HS-5 (cell line): Measurements from ENCODE around the gene SMOC2.
"Not testable (repeated sequence)": the region's sequence is repeated elsewhere in the genome, so short reads cannot be mapped to it uniquely, and the experiment has no call there.

Experiments used
- DNase-seq: peaks from one replicate; pipeline ENCODE4 v3.0.0-alpha.2; 2012; ENCODE audit warnings: low read depth

Gene SMOC2

DNA sequence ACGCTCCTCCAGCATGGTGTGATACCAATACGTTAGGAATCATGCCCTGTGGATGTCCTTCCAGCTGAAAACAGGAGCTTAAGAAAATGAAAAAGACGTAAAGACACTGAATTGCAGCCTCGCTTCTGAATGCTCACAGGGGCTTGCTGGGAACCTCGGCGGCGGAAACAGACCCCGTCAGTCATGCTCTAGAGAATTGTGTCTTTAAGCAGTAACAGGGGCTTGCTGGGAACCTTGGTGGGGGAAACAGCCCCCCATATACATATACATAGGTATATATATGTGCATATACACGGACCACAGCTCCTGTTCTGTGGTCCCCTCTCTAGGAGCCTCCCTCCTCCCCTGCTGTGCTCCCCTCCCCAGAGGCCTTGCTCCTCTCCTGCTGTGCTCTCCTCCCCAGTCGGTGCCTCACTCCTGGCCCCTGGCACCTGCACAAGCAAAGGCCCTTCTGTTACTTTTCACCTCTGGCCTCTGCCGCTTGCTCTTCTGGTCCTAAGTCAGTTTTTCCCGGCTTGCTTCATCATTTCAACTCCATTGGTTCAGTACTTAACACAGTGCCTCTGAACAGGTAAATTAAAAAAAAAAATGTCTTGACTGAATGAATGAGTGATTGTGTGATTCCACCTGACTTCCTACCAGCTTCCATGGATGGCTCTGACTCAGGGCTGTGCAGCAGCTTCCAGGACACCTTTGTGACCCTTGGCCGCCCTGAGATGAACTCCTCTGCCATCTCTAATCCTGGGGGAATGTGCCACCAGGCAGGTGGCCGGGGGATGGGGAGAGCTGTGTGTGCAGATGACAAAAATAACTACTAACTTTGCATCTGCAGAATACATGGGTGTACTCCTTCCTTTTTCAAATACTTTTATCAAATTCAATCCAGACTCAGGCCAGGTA, 246.1 kb downstream of the SMOC2 start:
- DNase-seq, result no peak

DNA sequence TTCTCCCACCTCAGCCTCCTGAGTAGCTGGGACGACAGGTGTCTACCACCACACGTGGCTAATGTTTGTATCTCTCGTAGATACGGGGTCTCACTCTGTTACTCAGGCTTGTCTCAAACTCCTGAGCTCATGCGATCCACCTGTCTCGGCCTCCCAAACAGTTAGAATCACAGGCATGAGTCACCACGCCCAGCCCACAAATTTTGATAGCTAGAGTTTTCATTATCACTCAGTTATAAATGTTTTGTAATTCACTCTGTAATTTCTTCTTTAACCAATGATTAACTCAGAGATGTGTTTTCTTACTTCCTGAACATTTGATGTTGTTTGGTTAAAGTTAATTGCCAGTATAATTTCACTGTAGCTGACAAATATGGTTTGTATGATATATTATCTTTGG, 249.3 kb downstream of the SMOC2 start:
- no peak for DNase-seq

- DNase-seq, result no peak
Measured at GRCh38 chr6:168691774-168692173, 250.8 kb downstream of the SMOC2 start.

GRCh38 chr6:168692193-168692914, 251.4 kb downstream of the SMOC2 start:
- DNase-seq, result no peak

- not testable (repeated sequence) for DNase-seq
Measured at GRCh38 chr6:168692915-168693257, 251.9 kb downstream of the SMOC2 start.

- not testable (repeated sequence) for DNase-seq
Measured at GRCh38 chr6:168694797-168695196, 253.8 kb downstream of the SMOC2 start.

DNA sequence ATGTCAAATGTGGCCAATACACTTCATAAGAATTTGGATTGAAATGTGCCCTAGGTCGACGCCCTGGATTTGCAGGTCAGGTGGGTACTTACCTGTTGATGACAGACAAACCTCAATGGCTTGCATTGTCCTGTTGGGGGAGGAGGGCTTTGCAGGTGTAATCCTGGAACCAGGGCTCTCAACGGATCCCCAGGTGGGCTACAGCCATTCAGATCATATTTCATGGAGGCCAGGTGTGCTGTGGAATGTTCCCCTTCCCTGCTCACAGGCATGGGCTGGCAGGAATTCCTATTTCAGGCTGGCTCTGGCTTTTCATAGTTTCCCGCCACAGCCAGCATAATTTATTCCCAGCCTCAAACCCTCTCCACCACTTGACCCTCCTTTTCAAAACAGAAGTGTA, 254.7 kb downstream of the SMOC2 start:
- DNase-seq, result no peak

- DNase-seq, result no peak
Measured at GRCh38 chr6:168698923-168699322, 257.9 kb downstream of the SMOC2 start.

- DNase-seq, result no peak
Measured at GRCh38 chr6:168699631-168700295, 258.8 kb downstream of the SMOC2 start.

DNA sequence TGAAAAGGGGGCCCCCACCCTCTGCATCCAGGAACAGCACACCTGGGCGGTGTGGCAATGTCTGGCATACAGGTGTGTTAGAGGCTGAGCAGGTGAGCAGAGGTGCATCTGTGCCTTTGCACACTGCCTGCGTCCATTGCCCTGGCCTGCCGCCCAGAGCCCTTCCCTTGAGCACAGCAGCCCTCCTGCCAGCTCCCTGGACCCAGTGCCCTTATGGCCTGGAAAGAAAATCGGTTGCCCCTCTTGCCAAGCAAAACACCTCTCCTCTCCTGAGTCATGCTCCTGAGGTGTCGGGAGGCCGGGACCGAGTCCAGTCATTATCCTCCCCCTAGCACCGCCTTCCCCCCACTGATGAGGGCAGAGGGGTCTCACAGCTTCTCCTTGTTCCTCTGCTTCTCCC, 259.9 kb downstream of the SMOC2 start:
- no peak for DNase-seq

- DNase-seq, result no peak
Measured at GRCh38 chr6:168703990-168704389, 263.0 kb downstream of the SMOC2 start.

GRCh38 chr6:168704678-168705077, 263.7 kb downstream of the SMOC2 start:
- no peak for DNase-seq

DNA sequence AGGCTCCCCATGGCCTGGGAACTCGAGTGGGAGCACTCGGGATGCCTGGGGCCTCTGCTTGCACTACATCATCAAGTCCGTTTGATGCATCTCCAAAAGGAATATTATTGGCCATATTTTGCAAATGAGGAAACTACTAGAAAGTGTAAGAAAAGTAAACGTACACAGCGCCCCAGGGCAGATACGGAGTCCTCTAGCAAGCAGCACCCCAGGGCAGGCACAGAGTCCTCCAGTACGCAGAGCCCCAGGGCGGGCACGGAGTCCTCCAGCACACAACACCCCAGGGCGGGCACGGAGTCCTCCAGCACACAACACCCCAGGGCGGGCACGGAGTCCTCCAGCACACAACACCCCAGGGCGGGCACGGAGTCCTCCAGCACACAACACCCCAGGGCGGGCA, 264.3 kb downstream of the SMOC2 start:
- not testable (repeated sequence) for DNase-seq

- DNase-seq, result no peak
Measured at GRCh38 chr6:168706471-168707177, 265.6 kb downstream of the SMOC2 start.

DNA sequence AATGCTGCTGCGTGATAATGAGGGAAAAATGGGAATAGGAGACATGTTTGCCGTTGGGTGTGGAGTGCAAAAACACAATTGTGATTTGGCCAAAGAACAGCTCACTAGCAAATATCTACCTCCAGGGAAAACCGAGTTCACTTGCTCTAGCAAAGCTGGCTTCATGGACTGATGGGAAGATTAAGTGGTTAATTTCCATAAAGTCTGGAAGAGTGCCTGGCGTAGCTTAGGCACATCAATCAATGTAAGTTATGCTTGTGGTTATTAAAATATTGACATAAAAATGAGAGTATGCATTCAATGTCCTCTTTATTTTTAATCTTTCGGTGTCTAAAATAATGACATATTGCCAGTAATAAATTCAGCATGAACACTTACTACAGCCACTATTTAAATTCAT, 267.5 kb downstream of the SMOC2 start:
- no peak for DNase-seq

DNA sequence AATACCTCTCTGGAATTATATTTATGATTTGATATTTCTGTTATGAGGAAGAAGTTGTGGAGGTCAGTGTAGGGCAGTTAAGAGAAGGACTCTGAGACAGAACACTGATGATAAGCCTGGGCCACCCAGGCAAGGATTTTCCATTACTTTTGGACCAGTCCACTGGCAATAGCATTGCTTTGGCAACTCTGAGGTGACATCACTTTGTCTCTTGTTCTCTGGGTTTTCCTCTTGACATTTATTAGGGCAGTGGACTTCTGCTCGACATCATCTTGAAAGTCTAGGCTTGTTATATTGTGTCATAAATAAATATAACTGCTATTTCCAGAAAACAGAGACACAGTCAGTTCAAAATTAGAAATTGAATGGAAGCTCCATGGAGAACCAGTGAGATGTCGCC, 268.0 kb downstream of the SMOC2 start:
- no peak for DNase-seq

DNA sequence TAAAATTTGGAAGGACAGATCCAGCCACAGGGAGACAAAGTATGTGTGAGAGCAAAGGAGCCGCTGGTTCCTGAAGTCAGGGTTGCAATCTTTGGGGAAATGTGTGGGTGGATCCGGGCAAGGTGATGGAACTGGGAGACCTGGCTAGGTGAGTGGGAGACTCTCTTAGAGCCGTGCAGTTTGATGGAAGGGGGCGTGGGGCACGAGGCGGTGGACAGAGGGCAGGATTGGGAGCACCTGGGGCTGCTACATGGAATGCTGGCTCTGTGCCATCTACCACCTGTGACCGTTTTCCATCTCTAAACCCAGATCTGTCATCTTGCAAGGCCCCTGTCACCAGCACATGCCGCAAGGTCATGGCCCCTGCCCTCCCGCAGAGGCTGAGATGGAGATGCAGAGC, 268.4 kb downstream of the SMOC2 start:
- no peak for DNase-seq

DNA sequence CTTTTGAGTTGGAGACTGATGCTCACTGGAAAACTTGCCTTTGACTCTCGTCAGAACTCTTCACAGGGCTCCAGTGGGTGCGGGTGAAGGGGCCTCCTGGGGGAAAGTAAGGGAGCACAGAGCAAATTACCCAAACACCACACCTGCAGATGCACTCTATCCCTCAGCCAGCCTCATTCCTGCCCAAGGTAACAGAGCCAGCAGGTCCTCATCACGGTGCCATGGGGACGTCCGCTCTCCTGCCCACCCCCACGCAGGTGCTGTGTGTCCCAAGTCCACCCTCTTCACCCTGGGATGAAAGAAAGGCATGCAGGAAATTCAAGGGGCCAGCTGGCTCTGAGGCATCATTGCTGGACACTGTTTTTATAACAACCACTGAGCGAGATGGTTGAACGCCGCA, 269.0 kb downstream of the SMOC2 start:
- DNase-seq, result no peak

GRCh38 chr6:168711049-168711640, 270.2 kb downstream of the SMOC2 start:
- DNase-seq, result no peak

GRCh38 chr6:168711666-168712300, 270.8 kb downstream of the SMOC2 start:
- DNase-seq, result no peak

DNA sequence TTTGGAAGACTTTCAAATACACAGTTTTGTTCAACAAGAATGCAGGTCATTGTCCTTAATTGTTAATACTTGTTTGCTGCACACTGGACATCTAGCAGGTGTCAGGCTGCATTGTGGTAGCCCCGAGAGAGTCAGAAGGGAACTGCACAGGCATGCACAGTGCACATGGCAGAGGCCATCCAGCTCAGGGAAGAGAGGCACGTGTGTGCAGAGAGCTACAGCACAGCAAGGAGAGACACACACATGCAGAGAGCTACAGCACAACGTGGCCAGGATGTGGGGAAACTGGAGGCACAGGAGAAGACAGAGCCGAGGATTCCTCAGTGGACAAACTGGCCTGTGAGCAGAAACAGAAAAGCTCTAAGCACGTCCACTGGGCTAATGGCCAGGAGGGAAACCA, 272.0 kb downstream of the SMOC2 start:
- no peak for DNase-seq
